OCI-M2 (cell line): ENCODE results near the gene LTF.
"Not testable (repeated sequence)": the region's sequence is repeated elsewhere in the genome, so short reads cannot be mapped to it uniquely, and the experiment has no call there.

Experiments used
- DNase-seq: peaks from one replicate; lab custom pipeline; 2025; ENCODE audit not compliant: unreplicated experiment; lab: John Stamatoyannopoulos, UW

LTF gene

GRCh38 chr3:46398186-46398955 is 66.3 kb downstream of the LTF start:
- DNase-seq, result no peak

DNA sequence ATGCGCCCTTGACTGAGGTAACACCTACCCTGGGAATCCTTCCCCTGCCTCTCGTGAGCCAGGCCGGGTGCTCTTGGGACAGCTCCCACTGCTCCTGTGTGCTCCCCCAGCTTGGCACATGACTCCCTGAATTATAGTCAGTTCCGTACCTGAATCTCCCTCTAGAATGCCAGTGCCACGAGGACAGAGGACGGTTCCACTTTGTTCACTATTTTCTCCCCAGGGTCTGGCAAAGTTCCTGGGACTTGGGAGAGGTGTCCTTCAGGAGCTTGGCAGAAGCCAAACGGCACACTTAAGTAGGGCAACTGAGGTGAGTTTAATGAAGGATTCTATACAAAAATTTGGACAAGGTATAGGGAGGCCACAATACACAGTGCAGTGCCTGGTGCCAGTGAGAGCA is 67.6 kb downstream of the LTF start:
- no peak for DNase-seq

GRCh38 chr3:46395766-46396530 is 68.8 kb downstream of the LTF start:
- DNase-seq, result no peak

GRCh38 chr3:46395210-46395661 is 69.5 kb downstream of the LTF start:
- no peak for DNase-seq

DNA sequence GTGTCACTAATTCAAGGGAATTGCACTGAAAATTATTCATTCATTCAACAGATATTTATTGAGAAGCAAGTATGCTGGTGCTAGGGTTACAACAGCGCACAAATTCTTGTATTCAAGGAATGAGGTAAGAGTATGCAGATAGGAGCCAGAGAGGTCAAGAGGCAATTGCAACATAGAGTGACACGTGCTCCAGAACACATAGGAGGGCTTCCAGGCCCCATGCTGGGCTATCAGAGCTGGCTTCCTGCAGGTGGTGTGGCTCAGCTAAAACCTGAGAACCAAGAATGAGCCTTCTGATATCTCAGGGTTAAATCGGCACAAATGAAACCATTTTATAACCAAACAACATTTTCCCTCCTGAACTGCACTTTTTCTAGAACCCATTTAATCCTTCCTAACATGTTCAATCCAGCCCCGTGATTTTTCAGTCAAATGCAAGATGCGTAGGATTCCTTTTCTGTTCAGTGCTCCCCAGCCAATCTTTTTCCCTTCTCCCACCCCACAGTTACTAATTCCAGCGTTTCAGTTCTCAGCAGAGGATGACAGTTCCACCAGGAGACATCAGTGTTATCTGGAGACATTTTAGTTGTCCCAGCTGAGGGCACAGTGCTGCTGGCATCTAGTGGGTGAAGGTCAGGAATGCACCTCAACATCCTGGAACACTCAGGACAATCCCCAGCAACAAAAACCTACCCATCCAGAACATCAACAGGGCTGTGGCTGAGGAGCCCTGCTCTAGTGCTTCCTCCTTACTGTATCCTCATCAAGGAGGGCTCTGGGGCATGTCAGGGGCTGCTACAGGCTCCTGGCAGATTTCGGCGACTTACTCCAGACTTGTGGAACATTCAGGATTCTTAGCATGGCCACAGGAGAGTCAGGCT is 70.9 kb downstream of the LTF start:
- DNase-seq, result no peak

GRCh38 chr3:46393011-46393410 is 71.7 kb downstream of the LTF start:
- no peak for DNase-seq

GRCh38 chr3:46391526-46391925 is 73.2 kb downstream of the LTF start:
- not testable (repeated sequence) for DNase-seq

DNA sequence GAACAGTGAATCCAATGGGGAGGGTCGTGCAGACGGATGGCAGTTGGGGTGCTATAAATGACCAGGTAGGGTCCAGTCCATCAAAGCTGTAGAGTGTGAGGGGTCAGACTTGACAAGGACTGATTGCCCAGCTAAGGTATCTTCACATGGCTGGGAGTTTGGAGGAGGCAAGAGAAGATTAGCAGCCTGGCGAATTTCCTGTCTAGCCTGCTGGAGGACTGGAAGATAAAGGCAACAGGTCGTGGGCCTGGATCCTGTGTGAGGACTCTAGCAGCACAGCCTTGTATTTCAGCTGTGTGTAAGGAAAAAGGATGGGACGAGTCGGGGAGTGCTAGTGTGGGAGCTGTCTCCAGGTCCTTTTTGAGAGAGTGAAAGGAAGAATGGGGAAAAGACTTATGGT is 75.4 kb downstream of the LTF start:
- DNase-seq, result no peak

GRCh38 chr3:46388847-46389246 is 75.9 kb downstream of the LTF start:
- DNase-seq, result not testable (repeated sequence)

DNA sequence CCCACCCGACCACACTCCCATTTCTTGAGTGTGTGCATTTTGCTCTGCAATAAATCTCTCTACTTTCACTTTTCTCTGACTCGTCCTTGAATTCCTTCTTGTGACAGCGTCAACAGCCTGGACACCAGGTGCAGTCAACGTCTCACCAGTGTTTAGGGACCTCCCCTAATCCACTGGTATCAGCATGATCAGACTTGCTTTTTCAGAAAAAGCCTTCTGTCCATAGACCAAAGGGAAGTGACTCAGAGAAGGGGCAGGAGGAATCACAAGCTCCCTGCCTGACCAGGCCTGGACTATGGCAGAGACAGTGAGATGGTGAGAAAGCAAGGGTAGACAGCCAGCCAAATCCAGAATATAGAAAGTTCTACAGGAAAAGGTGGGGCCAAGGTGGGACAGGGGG is 78.5 kb downstream of the LTF start:
- no peak for DNase-seq
